Panc1 (cell line): ENCODE data around the gene UBC. TPM values are rescaled to one million over a fixed set of nuclear protein-coding genes. Genes with fewer than 3 reads are reported as not detected.

ENCODE experiments used
- ATAC-seq: fragments of 200-7000 bp; cut with Tn5 transposase; 2 replicates; pipeline ENCODE4 v1.9.1; 2020; ENCODE audit warnings: mild to moderate bottlenecking, moderate library complexity
- BruUV-seq: library from RNA; stranded (reverse); fragments of 400-500 nt; replicated peaks from 2 replicates; lab custom pipeline; 2021; lab: Mats Ljungman, UMichigan
- CTCF ChIA-PET: fragments of 300-600 bp; sonication (Branson Sonifier 250); formaldehyde crosslinking; loops from one replicate; lab custom pipeline; 2022; ENCODE audit warnings: antibody characterized with exemption; lab: Charles Lee
- POLR2A ChIA-PET: fragments of 300-600 bp; sonication (Branson Sonifier 250); formaldehyde crosslinking; loops from one replicate; lab custom pipeline; 2022; ENCODE audit warnings: antibody characterized with exemption; lab: Charles Lee
- DNase-seq: peaks from one replicate; pipeline ENCODE4 v3.0.0-alpha.2; 2010; ENCODE audit warnings: low read depth, low spot score
- H3K27ac ChIP-seq: 2 replicates; pipeline ENCODE4 v1.5.1; 2011; ENCODE audit warnings: mild to moderate bottlenecking, low read length, inconsistent platforms
- H3K27me3 ChIP-seq: fragments of 200-500 bp; sonication (Bioruptor generic); 2 replicates; pipeline ENCODE4 v1.6.0; 2014; ENCODE audit warnings: low read length, inconsistent platforms; ENCODE audit not compliant: control insufficient read depth, insufficient read depth
- H3K36me3 ChIP-seq: fragments of 200-500 bp; sonication (Bioruptor generic); 2 replicates; pipeline ENCODE4 v1.5.1; 2014; ENCODE audit warnings: inconsistent platforms, mild to moderate bottlenecking, low read length, moderate library complexity; ENCODE audit not compliant: control insufficient read depth, insufficient read depth
- H3K4me1 ChIP-seq: 2 replicates; pipeline ENCODE4 v1.5.1; 2011; ENCODE audit warnings: inconsistent platforms, mild to moderate bottlenecking, low read length, moderate library complexity; ENCODE audit not compliant: control insufficient read depth, insufficient read depth
- H3K4me3 ChIP-seq, 2 experiments: 2 replicates each; pipeline ENCODE4 v1.5.1; 2011 to 2012; ENCODE audit warnings: low read depth in 2 of 2, low read length in 2 of 2, mild to moderate bottlenecking in 2 of 2, inconsistent platforms in 1 of 2, moderate library complexity in 1 of 2
- H3K9me3 ChIP-seq: fragments of 200-500 bp; sonication (Bioruptor generic); 2 replicates; pipeline ENCODE4 v1.5.1; 2014; ENCODE audit warnings: low read depth, mild to moderate bottlenecking, inconsistent platforms, low read length, moderate library complexity; ENCODE audit not compliant: control insufficient read depth, insufficient read depth
- CTCF ChIP-seq: fragments of 450-650 bp; IDR thresholded peaks from 2 replicates; pipeline ENCODE4 v1.5.1; 2017; ENCODE audit warnings: mild to moderate bottlenecking
- POLR2AphosphoS5 ChIP-seq: IDR thresholded peaks from 2 replicates; pipeline ENCODE4 v1.6.1; 2012; ENCODE audit warnings: mild to moderate bottlenecking, low read depth, low read length, moderate library complexity
- REST ChIP-seq, 2 experiments: IDR thresholded peaks; 2 replicates each; pipeline ENCODE4 v1.6.1; 2011 to 2012; ENCODE audit warnings: low read depth in 2 of 2, control low read depth in 1 of 2, low read length in 1 of 2, mild to moderate bottlenecking in 1 of 2, moderate library complexity in 1 of 2; ENCODE audit not compliant: insufficient read depth in 1 of 2
- SIN3A ChIP-seq: IDR thresholded peaks from 2 replicates; pipeline ENCODE4 v1.6.1; 2012; ENCODE audit warnings: low read depth, mild to moderate bottlenecking, low read length, moderate library complexity, borderline replicate concordance; ENCODE audit not compliant: insufficient read depth
- TCF7L2 ChIP-seq: IDR thresholded peaks from 2 replicates; pipeline ENCODE4 v1.6.1; 2011; ENCODE audit warnings: mild to moderate bottlenecking, low read depth, low read length, inconsistent platforms
- in situ Hi-C: cut with HindIII; loops from 2 replicates; pipeline ENCODE4 v1.10.0; 2016; ENCODE audit warnings: low sequenced_read_pairs, low pct_unique_long_range_greater_than_20kb
- intact Hi-C: fragments of 100-400 bp; cut with micrococcal nuclease; formaldehyde crosslinking; loops from one replicate; pipeline ENCODE4 v1.10.0; 2022; ENCODE audit not compliant: unreplicated experiment
- total RNA-seq: library from RNA; stranded (reverse); gene quantifications from one replicate; pipeline ENCODE4 v1.2.1, GENCODE V29; 2021; ENCODE audit not compliant: unreplicated experiment

The UBC gene
- total RNA-seq, 1 experiment from 2014 or later, result 1,725 TPM

- CTCF ChIA-PET, result no interaction called here
These were observed 7.0 kb upstream of the UBC start for GRCh38 chr12:124921200-124922031.

DNA sequence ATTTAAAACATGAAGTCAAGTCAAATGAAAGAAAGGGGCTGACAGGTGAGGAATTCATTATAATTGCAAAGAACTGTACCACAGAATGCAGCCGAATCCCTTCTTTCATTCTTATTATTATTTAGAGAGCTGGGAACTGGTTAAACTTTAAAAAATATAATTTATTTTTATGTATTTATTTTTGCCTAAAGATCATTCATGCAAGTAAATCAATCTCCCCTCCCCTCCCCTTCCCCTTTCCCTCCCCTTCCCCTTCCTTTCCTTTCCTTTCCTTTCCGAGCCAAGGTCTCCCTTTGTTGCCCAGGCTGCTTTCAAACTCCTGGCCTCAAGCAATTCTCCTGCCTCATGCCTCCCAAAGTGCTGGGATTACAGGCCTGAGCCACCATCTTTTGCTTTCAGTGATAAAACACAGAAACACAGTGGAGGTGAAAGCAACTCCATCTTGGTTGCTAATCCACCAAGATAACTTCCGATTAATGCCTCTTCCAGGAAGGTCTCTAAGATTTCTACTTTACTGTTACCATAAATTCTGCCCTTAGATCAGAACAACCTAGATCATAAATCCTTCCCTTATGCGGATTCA lies 6.0 kb upstream of the UBC start:
- TF ChIP-seq SIN3A, result no peak
- TF ChIP-seq REST (IDR thresholded peaks at IDR 0.05; ENCODE audit: insufficient read depth in 1 of 2, low read depth in 2 of 2, low read length in 1 of 2), result no peak
- no peak for TF ChIP-seq POLR2AphosphoS5
- no peak for TF ChIP-seq TCF7L2
- no peak for TF ChIP-seq CTCF
- BruUV-seq, result no TSS peak
- in situ Hi-C loops, result no loop called here
- ChIA-PET CTCF (interaction anchor here (1.4 kb wide), 1 partner anchor 20 kb away, joined by 5 read pairs; no protein-coding TSS in a partner anchor), POLR2A (interaction anchor here (0.6 to 0.7 kb wide), 2 partner anchors 8 to 380 kb away, joined by 3 to 13 read pairs; no protein-coding TSS in a partner anchor)
- DNase-seq (no peak), ATAC-seq (no peak)
- Histone ChIP-seq H3K4me1 (peaks cover 61% of the 10 kb centered on the region), H3K27ac (peak overlapping the region; percentile 100), H3K27me3 (no peaks in the 10 kb centered on the region), H3K36me3 (no peaks in the 10 kb centered on the region), H3K9me3 (no peaks in the 10 kb centered on the region), H3K4me3 (peak overlapping the region; percentile 49 to 62)
- intact Hi-C loops, result no loop called here

More at GRCh38 chr12:124921200-124922031, 7.0 kb upstream of the UBC start:
- intact Hi-C loops (no loop called here), in situ Hi-C loops (no loop called here)
- BruUV-seq, result no TSS peak
- Histone ChIP-seq H3K4me3 (peak overlapping the region; percentile 45 to 70), H3K27ac (peak overlapping the region; percentile 100), H3K9me3 (no peaks in the 10 kb centered on the region), H3K36me3 (no peaks in the 10 kb centered on the region), H3K27me3 (no peaks in the 10 kb centered on the region), H3K4me1 (peaks cover 51% of the 10 kb centered on the region)
- POLR2A ChIA-PET, result interaction anchor here (0.9 to 1.9 kb wide), 3 partner anchors 8 to 16 kb away, joined by 3 to 6 read pairs (median 3); no protein-coding TSS in a partner anchor
- no peak for DNase-seq
- peak; percentile 41 for ATAC-seq
- TF ChIP-seq SIN3A, result 0 out of 2 replicates have a peak, but pooled peaks have one; percentile 31
- TF ChIP-seq TCF7L2, result no peak
- TF ChIP-seq POLR2AphosphoS5, result peak; percentile 45; the same call in 1 of the 2 replicates
